ENCODE measurements around the gene CLDN20.

DNA sequence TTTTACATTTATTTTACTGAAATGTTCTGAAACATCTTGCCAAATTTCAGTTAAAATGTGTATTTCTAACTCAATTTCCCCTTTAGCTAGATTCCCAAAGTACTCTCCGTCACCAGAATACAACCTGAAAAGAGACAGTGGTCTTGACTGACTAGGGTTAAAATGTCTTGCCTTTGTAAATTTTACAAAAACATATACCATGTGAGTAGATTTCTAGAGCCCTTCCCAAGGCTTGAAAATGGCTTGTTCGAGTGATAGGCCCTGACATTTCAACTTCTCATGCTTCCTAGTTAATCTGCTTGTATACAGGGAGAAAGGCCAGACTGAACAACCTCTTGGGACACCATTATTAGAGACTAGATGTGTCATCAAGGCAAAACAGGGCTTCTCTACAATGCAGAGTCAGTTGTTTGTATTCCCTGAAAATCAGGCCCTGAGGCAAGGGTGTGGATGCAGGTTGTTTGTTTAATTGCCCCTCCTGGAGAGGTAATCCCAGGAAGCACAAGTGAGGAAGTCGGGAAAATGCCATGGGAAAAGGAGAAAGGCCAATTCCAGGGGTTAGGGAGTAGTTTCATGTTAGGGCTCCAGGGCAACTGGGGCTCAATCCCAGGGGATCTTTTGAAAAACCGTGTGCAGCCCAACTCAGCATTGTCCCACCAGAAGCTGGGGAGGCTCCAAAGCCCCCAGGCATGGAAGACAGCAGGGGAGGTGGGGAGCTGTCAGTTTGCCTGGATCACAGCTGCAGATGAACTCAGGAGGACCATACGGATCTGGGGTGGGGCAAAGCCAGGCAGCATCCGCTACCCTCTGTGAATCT, 62.1 kb downstream of the CLDN20 start:
- TF ChIP-seq, protein P1, sequence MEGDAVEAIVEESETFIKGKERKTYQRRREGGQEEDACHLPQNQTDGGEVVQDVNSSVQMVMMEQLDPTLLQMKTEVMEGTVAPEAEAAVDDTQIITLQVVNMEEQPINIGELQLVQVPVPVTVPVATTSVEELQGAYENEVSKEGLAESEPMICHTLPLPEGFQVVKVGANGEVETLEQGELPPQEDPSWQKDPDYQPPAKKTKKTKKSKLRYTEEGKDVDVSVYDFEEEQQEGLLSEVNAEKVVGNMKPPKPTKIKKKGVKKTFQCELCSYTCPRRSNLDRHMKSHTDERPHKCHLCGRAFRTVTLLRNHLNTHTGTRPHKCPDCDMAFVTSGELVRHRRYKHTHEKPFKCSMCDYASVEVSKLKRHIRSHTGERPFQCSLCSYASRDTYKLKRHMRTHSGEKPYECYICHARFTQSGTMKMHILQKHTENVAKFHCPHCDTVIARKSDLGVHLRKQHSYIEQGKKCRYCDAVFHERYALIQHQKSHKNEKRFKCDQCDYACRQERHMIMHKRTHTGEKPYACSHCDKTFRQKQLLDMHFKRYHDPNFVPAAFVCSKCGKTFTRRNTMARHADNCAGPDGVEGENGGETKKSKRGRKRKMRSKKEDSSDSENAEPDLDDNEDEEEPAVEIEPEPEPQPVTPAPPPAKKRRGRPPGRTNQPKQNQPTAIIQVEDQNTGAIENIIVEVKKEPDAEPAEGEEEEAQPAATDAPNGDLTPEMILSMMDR (IDR thresholded peaks at IDR 0.05), result no peak
- TF ChIP-seq TCF7L2 (IDR thresholded peaks at IDR 0.05; ENCODE audit: low read depth, low read length) (no peak), POLR2AphosphoS5 (IDR thresholded peaks at IDR 0.05; ENCODE audit: low read depth, low read length) (no peak), REST (IDR thresholded peaks at IDR 0.05; ENCODE audit: insufficient read depth in 1 of 2, low read depth in 2 of 2, low read length in 1 of 2) (no peak), SIN3A (IDR thresholded peaks at IDR 0.05; ENCODE audit: borderline replicate concordance, insufficient read depth, low read depth, low read length) (no peak)

Measured in Panc1 (cell line).